ENCODE results near the gene COLGALT1. TPM values are rescaled to one million over a fixed set of nuclear protein-coding genes. Genes with fewer than 3 reads are reported as not detected.

COLGALT1 gene
- total RNA-seq, 1 donor from 2014 or later = 38.4 TPM

DNA sequence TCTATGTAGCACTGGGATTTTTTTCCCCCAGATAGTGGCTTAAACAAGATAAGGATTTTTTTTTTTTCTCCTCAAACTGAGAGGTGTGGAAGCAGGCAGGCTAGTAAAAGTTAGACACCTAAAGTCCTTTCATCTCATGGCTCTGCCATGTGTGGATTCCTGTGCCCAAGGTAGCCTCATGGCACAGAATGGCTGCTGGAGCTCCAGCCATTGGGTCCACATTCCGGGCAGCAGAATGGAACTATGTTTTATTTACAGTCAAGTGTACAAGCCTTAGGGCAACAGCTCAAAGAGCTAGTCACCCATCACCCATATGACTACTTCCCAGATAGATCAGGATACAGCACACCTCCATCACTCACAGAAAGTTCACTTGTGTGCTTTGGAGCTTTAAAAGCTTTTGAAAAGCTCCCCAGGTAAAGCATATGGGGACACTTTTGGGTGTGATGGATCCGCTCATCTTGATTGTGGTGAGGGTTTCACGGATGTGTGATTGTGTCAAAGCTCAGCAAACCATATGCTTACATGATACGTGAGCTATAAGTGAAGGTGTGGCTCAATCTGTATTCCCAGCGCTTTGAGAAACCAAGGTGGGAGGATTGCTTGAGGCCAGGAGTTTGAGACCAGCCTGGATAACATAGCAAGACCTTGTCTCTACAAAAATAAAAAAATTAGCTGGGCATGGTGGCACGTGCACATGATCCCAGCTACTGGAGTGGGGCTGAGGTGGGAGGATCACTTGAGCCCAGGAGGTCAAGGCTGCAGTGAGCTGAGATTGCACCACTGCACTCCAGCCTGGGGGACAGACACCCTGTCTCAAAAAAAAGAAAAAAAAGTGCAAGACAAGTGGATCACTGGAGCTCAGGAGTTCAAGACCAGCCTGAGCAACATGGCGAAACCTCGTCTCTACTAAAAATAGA is 25.9 kb upstream of the COLGALT1 start:
- DNase-seq (ENCODE audit: low spot score) = no peak
- no peak overlapping the region for H2AFZ ChIP-seq (replicated peaks)
- no peaks in the 10 kb centered on the region for H3K36me3 Mint-ChIP-seq
- TF ChIP-seq EZH2 (IDR thresholded peaks at IDR 0.05) (no peak), EZH2phosphoT487 (IDR thresholded peaks at IDR 0.05) (no peak)
- TF ChIP-seq, protein P1, sequence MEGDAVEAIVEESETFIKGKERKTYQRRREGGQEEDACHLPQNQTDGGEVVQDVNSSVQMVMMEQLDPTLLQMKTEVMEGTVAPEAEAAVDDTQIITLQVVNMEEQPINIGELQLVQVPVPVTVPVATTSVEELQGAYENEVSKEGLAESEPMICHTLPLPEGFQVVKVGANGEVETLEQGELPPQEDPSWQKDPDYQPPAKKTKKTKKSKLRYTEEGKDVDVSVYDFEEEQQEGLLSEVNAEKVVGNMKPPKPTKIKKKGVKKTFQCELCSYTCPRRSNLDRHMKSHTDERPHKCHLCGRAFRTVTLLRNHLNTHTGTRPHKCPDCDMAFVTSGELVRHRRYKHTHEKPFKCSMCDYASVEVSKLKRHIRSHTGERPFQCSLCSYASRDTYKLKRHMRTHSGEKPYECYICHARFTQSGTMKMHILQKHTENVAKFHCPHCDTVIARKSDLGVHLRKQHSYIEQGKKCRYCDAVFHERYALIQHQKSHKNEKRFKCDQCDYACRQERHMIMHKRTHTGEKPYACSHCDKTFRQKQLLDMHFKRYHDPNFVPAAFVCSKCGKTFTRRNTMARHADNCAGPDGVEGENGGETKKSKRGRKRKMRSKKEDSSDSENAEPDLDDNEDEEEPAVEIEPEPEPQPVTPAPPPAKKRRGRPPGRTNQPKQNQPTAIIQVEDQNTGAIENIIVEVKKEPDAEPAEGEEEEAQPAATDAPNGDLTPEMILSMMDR (IDR thresholded peaks at IDR 0.05) = no peak
- no peak overlapping the region for H3K27ac Mint-ChIP-seq
- H3K4me3 ChIP-seq = no peak overlapping the region
- no peaks in the 10 kb centered on the region for H3K9me3 ChIP-seq (ENCODE audit: low read depth)
- H3K27ac ChIP-seq = no peak overlapping the region
- no peaks in the 10 kb centered on the region for H3K36me3 ChIP-seq
- H3K4me2 ChIP-seq = no peak overlapping the region
- peaks cover 4% of the 10 kb centered on the region for H3K9me3 Mint-ChIP-seq
- H3K4me1 ChIP-seq = no peaks in the 10 kb centered on the region
- H3F3A ChIP-seq (ENCODE audit: low read depth) = no peaks in the 10 kb centered on the region
- H3K79me2 ChIP-seq (ENCODE audit: low read depth) = no peaks in the 10 kb centered on the region
- H4K20me1 ChIP-seq (ENCODE audit: low read depth) = no peaks in the 10 kb centered on the region
- H3K9ac ChIP-seq = no peak overlapping the region
- peaks cover 8% of the 10 kb centered on the region for H3K27me3 Mint-ChIP-seq (ENCODE audit: insufficient read depth, low read depth)
- no peaks in the 10 kb centered on the region for H3K4me1 Mint-ChIP-seq
- peak overlapping the region; percentile 36 for H3K4me3 Mint-ChIP-seq
- H3K27me3 ChIP-seq = no peaks in the 10 kb centered on the region

DNA sequence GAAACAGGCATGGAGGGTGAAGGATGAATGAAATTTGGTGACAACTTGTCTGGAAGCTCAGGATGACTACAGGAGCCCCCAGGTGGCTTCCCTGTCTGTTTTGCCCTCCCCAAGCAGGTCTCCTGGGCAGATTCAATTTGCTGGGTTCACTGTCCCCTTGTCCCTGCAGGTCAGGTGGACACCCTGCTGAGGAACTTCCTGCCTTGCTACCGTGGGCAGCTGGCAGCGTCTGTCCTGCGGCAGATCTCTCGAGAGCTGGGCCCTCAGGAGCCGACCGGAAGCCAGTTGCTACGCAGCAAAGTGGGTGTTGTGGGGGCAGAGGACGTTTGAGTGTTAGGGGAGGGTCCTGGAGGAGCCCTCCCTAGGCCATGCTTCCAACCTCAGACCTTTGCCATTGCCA is 24.9 kb upstream of the COLGALT1 start:
- Histone ChIP-seq H3K9me3 (ENCODE audit: low read depth) (no peaks in the 10 kb centered on the region), H3K27ac (no peak overlapping the region)
- no peak overlapping the region for H3K27ac Mint-ChIP-seq

DNA sequence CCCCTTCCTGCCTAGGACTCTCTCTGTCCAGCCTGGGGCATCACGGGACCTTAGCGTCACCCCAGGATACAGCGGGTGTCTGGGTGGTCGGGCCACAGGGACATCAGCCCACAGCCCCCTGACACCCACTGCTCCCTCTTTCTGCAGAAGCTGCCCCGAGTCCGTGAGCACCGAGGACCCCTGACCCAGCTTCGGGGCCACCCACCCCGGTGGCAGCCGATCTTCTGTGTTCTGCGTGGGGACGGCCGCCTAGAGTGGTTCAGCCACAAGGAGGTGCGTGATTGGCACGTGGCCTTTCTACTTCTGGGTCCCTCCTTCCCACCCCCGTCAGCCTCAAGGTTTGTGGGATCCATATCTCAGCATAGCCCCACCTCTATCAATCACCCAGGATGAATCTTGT is 23.3 kb upstream of the COLGALT1 start:
- no peak overlapping the region for H2AFZ ChIP-seq (replicated peaks)
- no peak for DNase-seq (ENCODE audit: low spot score)
- H3K27ac Mint-ChIP-seq = no peak overlapping the region
- no peaks in the 10 kb centered on the region for H3K79me2 ChIP-seq (ENCODE audit: low read depth)
- H3K36me3 ChIP-seq = no peaks in the 10 kb centered on the region
- H3K4me3 ChIP-seq = no peak overlapping the region
- H3K9me3 ChIP-seq (ENCODE audit: low read depth) = no peaks in the 10 kb centered on the region
- H3K4me1 ChIP-seq = no peaks in the 10 kb centered on the region
- H3K36me3 Mint-ChIP-seq = no peaks in the 10 kb centered on the region
- H3K4me2 ChIP-seq = no peak overlapping the region
- no peaks in the 10 kb centered on the region for H3F3A ChIP-seq (ENCODE audit: low read depth)
- peaks cover 2% of the 10 kb centered on the region for H3K27me3 Mint-ChIP-seq (ENCODE audit: insufficient read depth, low read depth)
- no peaks in the 10 kb centered on the region for H3K4me1 Mint-ChIP-seq
- H3K9ac ChIP-seq = no peak overlapping the region
- H3K4me3 Mint-ChIP-seq = no peak overlapping the region
- no peak overlapping the region for H3K27ac ChIP-seq
- peaks cover 2% of the 10 kb centered on the region for H3K27me3 ChIP-seq
- TF ChIP-seq, protein P1 (IDR thresholded peaks at IDR 0.05) = no peak
- TF ChIP-seq EZH2 (IDR thresholded peaks at IDR 0.05) (no peak), EZH2phosphoT487 (IDR thresholded peaks at IDR 0.05) (no peak)
- no peaks in the 10 kb centered on the region for H4K20me1 ChIP-seq (ENCODE audit: low read depth)
- H3K9me3 Mint-ChIP-seq = peaks cover 4% of the 10 kb centered on the region

More for the DNA sequence above, 24.9 kb upstream of the COLGALT1 start:
- no peaks in the 10 kb centered on the region for H3K27me3 ChIP-seq
- Mint-ChIP-seq H3K27me3 (ENCODE audit: insufficient read depth, low read depth) (peaks cover 4% of the 10 kb centered on the region), H3K4me1 (no peaks in the 10 kb centered on the region), H3K4me3 (no peak overlapping the region), H3K9me3 (peaks cover 4% of the 10 kb centered on the region), H3K36me3 (no peaks in the 10 kb centered on the region)
- H3K4me1 ChIP-seq = no peaks in the 10 kb centered on the region
- peak overlapping the region; percentile 68 for H2AFZ ChIP-seq (replicated peaks)
- no peaks in the 10 kb centered on the region for H3K36me3 ChIP-seq
- H3K4me3 ChIP-seq = no peak overlapping the region
- no peak overlapping the region for H3K9ac ChIP-seq
- H3K4me2 ChIP-seq = no peak overlapping the region
- no peaks in the 10 kb centered on the region for H3F3A ChIP-seq (ENCODE audit: low read depth)
- DNase-seq (ENCODE audit: low spot score) = no peak
- TF ChIP-seq EZH2 (IDR thresholded peaks at IDR 0.05) = no peak
- no peak for TF ChIP-seq EZH2phosphoT487 (IDR thresholded peaks at IDR 0.05)
- TF ChIP-seq, protein P1 (IDR thresholded peaks at IDR 0.05) = no peak
- H3K79me2 ChIP-seq (ENCODE audit: low read depth) = no peaks in the 10 kb centered on the region
- H4K20me1 ChIP-seq (ENCODE audit: low read depth) = no peaks in the 10 kb centered on the region

Measured in neural progenitor cell (in vitro differentiated cells).